Kidney epithelial cell (primary cell): ENCODE data around the gene CD99L2. TPM values are rescaled to one million over a fixed set of nuclear protein-coding genes. Genes with fewer than 3 reads are reported as not detected.

Experiments used
- DNase-seq: peaks from one replicate; pipeline ENCODE4 v3.0.0-alpha.2; 2010; ENCODE audit warnings: low read depth
- H3K27me3 ChIP-seq: 2 replicates; pipeline ENCODE4 v1.6.0; 2011; ENCODE audit warnings: low read length; ENCODE audit not compliant: control insufficient read depth, insufficient read depth
- H3K36me3 ChIP-seq: 2 replicates; pipeline ENCODE4 v1.5.1; 2011; ENCODE audit warnings: low read length; ENCODE audit not compliant: control insufficient read depth, insufficient read depth
- H3K4me3 ChIP-seq: 2 replicates; pipeline ENCODE4 v1.5.1; 2011; ENCODE audit warnings: low read depth, mild to moderate bottlenecking, control low read depth, low read length
- total RNA-seq: library from RNA; depleted of rRNA; stranded (reverse); fragments of >200 nt; gene quantifications from 2 replicates; pipeline ENCODE4 v1.2.3, GENCODE V29; 2015
- TF ChIP-seq, protein P1 (sequence below): IDR thresholded peaks from 2 replicates; pipeline ENCODE4 v1.5.1; 2011; ENCODE audit warnings: mild to moderate bottlenecking, moderate library complexity, low read length, control low read depth, inconsistent platforms; ENCODE audit not compliant: insufficient read depth, poor library complexity, severe bottlenecking

CD99L2 gene
- total RNA-seq, 1 donor from 2014 or later = 29.8 TPM

DNA sequence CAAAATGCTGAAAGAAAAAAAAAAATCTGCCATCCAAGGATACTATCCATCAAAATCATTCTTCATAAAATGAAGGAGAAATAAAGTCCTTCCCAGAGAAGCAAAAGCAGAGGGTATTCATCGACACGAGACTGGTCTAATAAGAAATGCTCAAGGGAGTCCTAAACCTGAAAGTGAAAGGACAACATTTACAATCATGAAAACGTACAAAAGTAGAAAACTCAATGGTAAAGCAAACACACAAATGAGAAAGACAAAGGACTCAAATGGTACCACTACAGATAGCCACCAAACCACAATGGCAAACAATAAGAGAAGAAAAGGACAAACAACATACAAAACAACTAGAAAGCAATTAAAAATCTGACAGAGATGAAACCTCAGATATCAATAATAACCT, 41.0 kb downstream of the CD99L2 start:
- TF ChIP-seq, protein P1, sequence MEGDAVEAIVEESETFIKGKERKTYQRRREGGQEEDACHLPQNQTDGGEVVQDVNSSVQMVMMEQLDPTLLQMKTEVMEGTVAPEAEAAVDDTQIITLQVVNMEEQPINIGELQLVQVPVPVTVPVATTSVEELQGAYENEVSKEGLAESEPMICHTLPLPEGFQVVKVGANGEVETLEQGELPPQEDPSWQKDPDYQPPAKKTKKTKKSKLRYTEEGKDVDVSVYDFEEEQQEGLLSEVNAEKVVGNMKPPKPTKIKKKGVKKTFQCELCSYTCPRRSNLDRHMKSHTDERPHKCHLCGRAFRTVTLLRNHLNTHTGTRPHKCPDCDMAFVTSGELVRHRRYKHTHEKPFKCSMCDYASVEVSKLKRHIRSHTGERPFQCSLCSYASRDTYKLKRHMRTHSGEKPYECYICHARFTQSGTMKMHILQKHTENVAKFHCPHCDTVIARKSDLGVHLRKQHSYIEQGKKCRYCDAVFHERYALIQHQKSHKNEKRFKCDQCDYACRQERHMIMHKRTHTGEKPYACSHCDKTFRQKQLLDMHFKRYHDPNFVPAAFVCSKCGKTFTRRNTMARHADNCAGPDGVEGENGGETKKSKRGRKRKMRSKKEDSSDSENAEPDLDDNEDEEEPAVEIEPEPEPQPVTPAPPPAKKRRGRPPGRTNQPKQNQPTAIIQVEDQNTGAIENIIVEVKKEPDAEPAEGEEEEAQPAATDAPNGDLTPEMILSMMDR = no peak
- no peak overlapping the region for H3K4me3 ChIP-seq

DNA sequence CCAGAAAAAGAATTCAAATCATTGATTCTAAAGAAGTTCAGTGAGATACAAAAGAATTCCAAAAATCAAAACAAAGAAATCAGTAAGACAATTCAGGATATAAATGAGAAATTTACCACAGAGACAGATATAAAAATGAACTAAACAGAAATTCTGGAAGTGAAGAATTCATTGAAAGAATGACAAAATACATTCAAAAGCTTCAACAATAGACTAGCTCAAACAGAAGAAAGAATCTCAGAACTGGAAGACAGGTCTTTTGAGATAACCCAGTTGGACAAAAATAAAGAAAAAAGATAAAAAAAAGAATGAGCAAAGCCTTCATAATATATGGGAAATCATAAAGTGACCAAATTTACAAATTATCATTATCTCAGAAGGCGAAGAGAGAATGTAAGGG, 41.7 kb downstream of the CD99L2 start:
- Histone ChIP-seq H3K36me3 (no peaks in the 10 kb centered on the region), H3K4me3 (no peak overlapping the region), H3K27me3 (no peaks in the 10 kb centered on the region)
- TF ChIP-seq, protein P1 = no peak
- no peak for DNase-seq

More for the DNA sequence above, 41.0 kb downstream of the CD99L2 start:
- no peaks in the 10 kb centered on the region for H3K27me3 ChIP-seq
- DNase-seq = no peak
- H3K36me3 ChIP-seq = no peaks in the 10 kb centered on the region

DNA sequence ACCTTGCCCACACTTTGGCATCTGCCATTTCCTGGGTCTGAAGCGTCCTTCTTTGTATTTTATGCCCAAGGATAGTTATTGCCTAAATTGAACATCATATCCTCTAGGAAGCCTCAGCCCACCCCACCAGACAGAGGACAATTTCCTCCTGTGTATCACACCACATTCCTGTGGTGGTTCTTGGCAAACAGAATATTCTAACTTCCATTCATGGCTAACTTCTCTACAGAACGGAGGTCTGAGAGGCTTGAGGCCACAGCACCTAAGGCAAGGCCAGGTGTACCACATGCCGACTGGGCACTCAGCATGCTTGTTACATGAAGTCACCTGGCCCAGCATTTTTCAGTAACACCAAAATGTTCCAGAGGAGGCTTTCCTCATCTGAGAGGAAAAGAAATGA, 42.4 kb downstream of the CD99L2 start:
- H3K36me3 ChIP-seq = no peaks in the 10 kb centered on the region
- TF ChIP-seq, protein P1 = no peak
- DNase-seq = peak; percentile 16
- H3K27me3 ChIP-seq = no peaks in the 10 kb centered on the region
- no peak overlapping the region for H3K4me3 ChIP-seq

DNA sequence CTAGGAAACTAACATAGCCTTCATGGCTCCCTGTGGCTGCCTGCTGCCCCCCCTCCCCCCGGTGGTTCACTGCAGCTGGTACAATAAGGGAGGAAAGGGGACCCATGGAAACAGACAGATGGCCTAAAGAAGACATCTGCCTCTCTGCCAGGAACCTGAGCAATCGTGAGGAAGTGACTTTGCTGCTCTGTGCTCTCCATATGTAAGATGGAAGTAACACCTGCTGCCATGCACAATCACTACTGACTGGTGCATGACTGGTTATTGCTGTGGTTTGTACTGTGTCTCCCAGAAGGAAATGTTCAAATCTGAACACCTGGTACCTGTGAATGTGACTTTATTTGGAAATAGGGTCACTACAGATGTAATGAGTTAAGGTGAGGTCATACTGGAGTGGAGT, 43.6 kb downstream of the CD99L2 start:
- Histone ChIP-seq H3K27me3 (no peaks in the 10 kb centered on the region), H3K36me3 (no peaks in the 10 kb centered on the region), H3K4me3 (no peak overlapping the region)
- TF ChIP-seq, protein P1 = no peak
- DNase-seq = no peak

DNA sequence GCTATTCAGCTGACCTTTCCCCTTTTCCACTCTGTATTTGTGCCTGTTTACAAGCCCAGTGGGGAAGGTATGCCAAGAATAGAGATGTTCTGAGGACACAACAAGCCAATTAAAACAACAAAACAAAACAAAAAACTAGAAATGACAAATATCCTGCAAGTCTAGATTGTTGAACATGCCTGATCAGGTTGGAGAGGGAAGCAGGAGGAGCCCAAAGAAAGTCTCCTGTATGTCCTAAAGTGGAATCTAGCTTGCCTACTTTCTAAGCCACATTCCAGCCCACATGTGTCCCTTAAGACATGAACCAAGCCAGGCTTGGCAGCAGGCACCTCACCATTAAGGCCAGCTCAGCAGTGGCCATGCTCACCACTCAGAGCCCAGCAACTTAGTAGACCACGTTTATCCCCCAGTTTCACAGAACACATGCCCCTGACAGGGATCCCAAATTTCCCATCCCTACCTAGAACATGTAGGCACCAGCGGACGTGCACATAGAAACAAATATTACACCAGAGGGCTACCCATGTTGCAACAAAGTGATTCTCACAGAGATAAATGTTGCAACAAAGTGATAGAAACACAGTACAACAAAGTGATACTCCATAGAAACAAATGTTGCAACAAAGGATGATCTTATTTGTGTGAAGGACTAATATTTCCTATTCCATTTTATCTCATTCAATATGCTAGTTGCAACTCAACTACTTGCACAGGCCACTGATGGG, 48.3 kb downstream of the CD99L2 start:
- Histone ChIP-seq H3K36me3 (no peaks in the 10 kb centered on the region), H3K4me3 (no peak overlapping the region), H3K27me3 (no peaks in the 10 kb centered on the region)
- DNase-seq = no peak
- TF ChIP-seq, protein P1 = no peak

DNA sequence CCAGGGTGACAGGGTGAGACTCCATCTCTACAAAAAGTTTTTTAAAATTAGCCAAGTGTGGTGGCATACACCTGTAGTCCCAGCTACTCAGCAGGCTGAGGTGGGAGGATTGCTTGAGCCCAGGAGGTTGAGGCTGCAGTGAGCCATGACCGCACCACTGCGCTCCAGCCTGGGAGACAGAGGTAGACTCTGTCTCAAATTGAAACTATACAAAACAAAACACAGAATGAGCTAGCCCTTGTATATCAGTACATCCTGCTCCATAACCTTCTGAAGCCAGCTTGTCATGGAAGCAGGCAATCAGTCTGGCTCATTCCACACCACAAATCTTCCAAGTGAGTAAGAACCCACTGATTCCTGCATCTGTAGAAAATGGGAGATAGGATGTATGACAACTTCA, 49.0 kb downstream of the CD99L2 start:
- Histone ChIP-seq H3K4me3 (no peak overlapping the region), H3K36me3 (no peaks in the 10 kb centered on the region), H3K27me3 (no peaks in the 10 kb centered on the region)
- no peak for DNase-seq
- TF ChIP-seq, protein P1 = no peak
